HL-60 (cell line): ENCODE data around the gene RAET1G.
"Not testable (repeated sequence)": the region's sequence is repeated elsewhere in the genome, so short reads cannot be mapped to it uniquely, and the experiment has no call there.

Experiments
- DNase-seq, 2 experiments: peaks; one replicate each; pipeline ENCODE4 v3.0.0-alpha.2; 2010 to 2020; ENCODE audit warnings: low read depth in 1 of 2, low spot score in 1 of 2
- H3K27ac ChIP-seq: fragments of 250-450 bp; sonication (Bioruptor Pico); replicated peaks from 2 replicates; pipeline ENCODE4 v1.5.1; 2020; ENCODE audit warnings: mild to moderate bottlenecking, moderate library complexity
- H3K27me3 ChIP-seq: fragments of 250-450 bp; sonication (Bioruptor Pico); 2 replicates; pipeline ENCODE4 v1.5.1; 2021; ENCODE audit warnings: mild to moderate bottlenecking, moderate library complexity; ENCODE audit not compliant: insufficient read depth, poor library complexity, severe bottlenecking
- H3K4me3 ChIP-seq: replicated peaks from 2 replicates; pipeline ENCODE4 v1.5.1; 2011; ENCODE audit warnings: mild to moderate bottlenecking, control low read depth, low read length; ENCODE audit not compliant: insufficient read depth
- CTCF ChIP-seq: IDR thresholded peaks from one replicate; pipeline ENCODE4 v1.5.1; 2011; ENCODE audit warnings: low read length, control low read depth, inconsistent platforms; ENCODE audit not compliant: insufficient read depth
- GABPA ChIP-seq: IDR thresholded peaks from 2 replicates; pipeline ENCODE4 v1.6.1; 2012; ENCODE audit warnings: low read depth
- POLR2AphosphoS5 ChIP-seq: IDR thresholded peaks from 2 replicates; pipeline ENCODE4 v1.6.1; 2012; ENCODE audit warnings: low read depth
- REST ChIP-seq: IDR thresholded peaks from 2 replicates; pipeline ENCODE4 v1.6.1; 2012; ENCODE audit warnings: low read depth; ENCODE audit not compliant: insufficient replicate concordance
- SPI1 ChIP-seq: IDR thresholded peaks from 2 replicates; pipeline ENCODE4 v1.6.1; 2012; ENCODE audit warnings: low read depth, mild to moderate bottlenecking, borderline replicate concordance
- long read RNA-seq: library from polyadenylated mRNA; unstranded; transcript quantifications from one replicate; pipeline ENCODE4 v2.0.0, GENCODE V29; 2020

The RAET1G gene
- long read RNA-seq = 0 reads

GRCh38 chr6:149922642-149923326 is at the start of gene RAET1G:
Gene RAET1G (minus strand): TSS chr6:149923121. CDS start chr6:149923010, 111 bp downstream.
- H3K27me3 ChIP-seq = peaks cover 20% of the 10 kb centered on the region
- peak; percentile 55; the same call in 1 of the 2 replicates for TF ChIP-seq SPI1
- no peak for TF ChIP-seq CTCF

DNA sequence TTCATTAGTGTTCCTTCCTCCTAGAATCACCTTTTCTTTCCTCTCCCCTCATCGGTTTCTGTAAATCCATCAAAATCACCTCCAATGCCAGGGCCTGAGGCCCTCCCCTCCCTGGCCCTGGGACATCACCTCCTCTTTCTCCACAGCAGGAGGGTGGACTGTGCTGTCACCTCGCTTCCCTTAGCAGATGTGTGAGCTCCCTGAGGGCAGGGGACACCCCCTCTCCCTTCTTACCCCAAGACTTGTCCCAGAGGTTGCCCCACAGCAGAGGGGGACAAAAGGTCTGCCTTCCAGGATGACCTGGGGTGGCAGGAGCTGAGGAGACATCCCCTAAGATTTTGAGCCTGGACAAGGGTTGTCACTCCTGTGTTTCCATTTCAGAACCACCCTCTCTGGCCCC is 46.7 kb upstream of the RAET1G start:
- H3K4me3 ChIP-seq = no peak overlapping the region
- DNase-seq = no peak
- H3K27me3 ChIP-seq = peaks cover 13% of the 10 kb centered on the region
- TF ChIP-seq REST (no peak), POLR2AphosphoS5 (no peak), GABPA (no peak), CTCF (no peak), SPI1 (no peak)
- H3K27ac ChIP-seq = no peak overlapping the region

More at GRCh38 chr6:149922642-149923326, at the start of gene RAET1G:
- H3K27ac ChIP-seq = no peak within 1 kb of the TSS
- DNase-seq = peak in 1 of 2 experiments; percentile 87
- H3K4me3 ChIP-seq = peak within 1 kb of the TSS; percentile 10

DNA sequence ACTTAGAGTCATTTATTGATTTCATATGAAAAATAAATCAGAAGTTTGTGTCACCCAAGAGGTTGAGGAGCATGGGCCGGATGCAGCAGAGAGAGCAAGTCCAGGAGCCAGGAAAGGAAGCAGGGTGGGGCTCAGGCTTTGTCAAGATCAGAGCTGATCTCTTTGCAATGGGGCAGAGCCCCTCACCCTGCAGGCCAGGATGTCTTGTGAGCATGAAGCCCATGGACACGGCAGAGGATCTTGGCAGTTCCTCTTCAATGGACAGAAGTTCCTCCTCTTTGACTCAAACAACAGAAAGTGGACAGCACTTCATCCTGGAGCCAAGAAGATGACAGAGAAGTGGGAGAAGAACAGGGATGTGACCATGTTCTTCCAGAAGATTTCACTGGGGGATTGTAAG is 46.0 kb upstream of the RAET1G start:
- peaks cover 20% of the 10 kb centered on the region for H3K27me3 ChIP-seq
- DNase-seq, H3K27ac ChIP-seq, H3K4me3 ChIP-seq: not testable (repeated sequence)

DNA sequence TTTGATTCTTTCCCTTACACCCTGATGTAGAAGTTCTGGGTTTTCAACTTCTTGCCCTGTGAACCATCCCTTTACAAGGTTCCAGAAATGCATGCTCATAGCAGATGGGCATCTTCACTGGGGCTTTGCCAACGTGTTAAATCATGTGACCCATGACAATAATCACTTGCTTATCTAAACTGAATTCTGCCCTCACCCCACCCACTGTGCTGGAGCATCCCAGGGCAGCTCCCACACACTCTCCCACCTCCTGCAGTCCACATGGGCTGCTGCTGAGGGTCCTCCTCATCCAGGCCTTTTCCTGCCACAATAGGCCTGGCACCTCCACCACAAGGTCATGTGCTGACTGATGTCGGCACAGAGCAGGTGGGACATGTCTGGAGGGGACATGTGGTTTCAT is 45.1 kb upstream of the RAET1G start:
- not testable (repeated sequence) for H3K27ac ChIP-seq, H3K4me3 ChIP-seq, DNase-seq
- H3K27me3 ChIP-seq = peaks cover 21% of the 10 kb centered on the region

DNA sequence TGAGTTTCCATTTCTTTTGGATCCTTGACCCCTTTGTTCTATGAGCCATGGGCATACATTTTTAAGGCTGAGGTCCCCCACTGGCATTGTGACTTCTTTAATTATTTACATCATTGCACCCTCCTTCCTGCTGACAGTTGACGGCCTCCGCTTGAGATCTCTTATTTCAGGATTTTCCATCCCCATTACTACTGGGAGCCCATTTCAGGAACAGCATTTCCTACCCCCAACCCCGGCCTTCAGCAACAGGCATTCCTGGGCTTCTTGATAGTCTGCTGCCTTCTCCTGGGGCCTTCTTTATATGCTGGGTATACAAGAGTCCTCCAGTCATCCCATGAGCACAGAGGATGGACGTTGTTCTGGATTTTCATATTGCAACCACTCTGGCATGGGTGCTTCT is 44.7 kb upstream of the RAET1G start:
- TF ChIP-seq GABPA (no peak), CTCF (no peak), POLR2AphosphoS5 (no peak), SPI1 (no peak), REST (no peak)
- Histone ChIP-seq H3K27ac (no peak overlapping the region), H3K4me3 (no peak overlapping the region), H3K27me3 (peaks cover 21% of the 10 kb centered on the region)
- DNase-seq = no peak

- not testable (repeated sequence) for DNase-seq, H3K4me3 ChIP-seq, H3K27ac ChIP-seq
- H3K27me3 ChIP-seq = peaks cover 21% of the 10 kb centered on the region
These were observed 43.4 kb upstream of the RAET1G start for GRCh38 chr6:149966319-149966718.
